MM.1S (cell line): ENCODE measurements around the gene KCNIP1.

Source experiments
- DNase-seq: peaks from one replicate; pipeline ENCODE4 v3.0.0-alpha.2; 2015
- H2AFZ ChIP-seq: fragments of 300-600 bp; sonication (generic); 2 replicates; pipeline ENCODE4 v1.6.0; 2016; ENCODE audit warnings: antibody characterized with exemption, low read length
- H3F3A ChIP-seq: fragments of 300-600 bp; sonication (generic); 2 replicates; pipeline ENCODE4 v1.6.1; 2016; ENCODE audit warnings: mild to moderate bottlenecking, antibody characterized with exemption, low read length, moderate library complexity, mixed read lengths; ENCODE audit not compliant: insufficient read depth
- H3K27ac ChIP-seq: fragments of 300-600 bp; sonication (generic); 2 replicates; pipeline ENCODE4 v1.5.1; 2016; ENCODE audit warnings: mild to moderate bottlenecking, low read length
- H3K27me3 ChIP-seq: fragments of 300-600 bp; sonication (generic); replicated peaks from 2 replicates; pipeline ENCODE4 v1.6.0; 2016; ENCODE audit warnings: low read length; ENCODE audit not compliant: insufficient read depth
- H3K36me3 ChIP-seq: fragments of 300-600 bp; sonication (generic); replicated peaks from 2 replicates; pipeline ENCODE4 v1.6.1; 2016; ENCODE audit warnings: mild to moderate bottlenecking, low read length, mixed read lengths; ENCODE audit not compliant: insufficient read depth
- H3K4me1 ChIP-seq: fragments of 300-600 bp; sonication (generic); 2 replicates; pipeline ENCODE4 v1.6.1; 2016; ENCODE audit warnings: low read length, mixed read lengths
- H3K4me2 ChIP-seq: fragments of 300-600 bp; sonication (generic); 2 replicates; pipeline ENCODE4 v1.6.0; 2016; ENCODE audit warnings: low read depth, low read length
- H3K4me3 ChIP-seq: fragments of 300-600 bp; sonication (generic); 2 replicates; pipeline ENCODE4 v1.5.1; 2016; ENCODE audit warnings: low read length, mixed read lengths
- H3K79me2 ChIP-seq: fragments of 300-600 bp; sonication (generic); 2 replicates; pipeline ENCODE4 v1.6.1; 2016; ENCODE audit warnings: mixed run types, low read length, mixed read lengths
- H3K9ac ChIP-seq: fragments of 300-600 bp; sonication (generic); 2 replicates; pipeline ENCODE4 v1.6.1; 2016; ENCODE audit warnings: low read length, mixed read lengths
- H3K9me2 ChIP-seq: fragments of 300-600 bp; sonication (generic); replicated peaks from 2 replicates; pipeline ENCODE4 v1.6.1; 2016; ENCODE audit warnings: mild to moderate bottlenecking, low read length, mixed read lengths; ENCODE audit not compliant: insufficient read depth
- H3K9me3 ChIP-seq: fragments of 300-600 bp; sonication (generic); replicated peaks from 2 replicates; pipeline ENCODE4 v1.6.1; 2016; ENCODE audit warnings: mild to moderate bottlenecking, low read length, mixed read lengths; ENCODE audit not compliant: insufficient read depth
- H4K20me1 ChIP-seq: fragments of 300-600 bp; sonication (generic); 2 replicates; pipeline ENCODE4 v1.6.1; 2016; ENCODE audit warnings: mild to moderate bottlenecking, low read length, moderate library complexity, mixed read lengths; ENCODE audit not compliant: insufficient read depth
- CTCF ChIP-seq: fragments of 300-600 bp; sonication (generic); IDR thresholded peaks from 2 replicates; pipeline ENCODE4 v1.5.1; 2016; ENCODE audit warnings: antibody characterized with exemption, low read length, mixed read lengths
- EZH2 ChIP-seq: fragments of 300-600 bp; sonication (generic); optimal IDR thresholded peaks from 2 replicates; pipeline ENCODE3; 2017; ENCODE audit warnings: low read depth, mild to moderate bottlenecking, antibody characterized with exemption, low read length, mixed read lengths
- EZH2phosphoT487 ChIP-seq: fragments of 300-600 bp; sonication (generic); IDR thresholded peaks from 2 replicates; pipeline ENCODE4 v1.6.1; 2018; ENCODE audit warnings: antibody characterized with exemption, low read length

The KCNIP1 gene

GRCh38 chr5:170606941-170607340, 103.1 kb downstream of the KCNIP1 start:
- no peaks in the 10 kb centered on the region for H3K36me3 ChIP-seq
- no peaks in the 10 kb centered on the region for H3K9me3 ChIP-seq
- no peak for TF ChIP-seq CTCF
- H2AFZ ChIP-seq: no peak overlapping the region
- no peak overlapping the region for H3K9ac ChIP-seq
- H3K27ac ChIP-seq: no peak overlapping the region
- no peaks in the 10 kb centered on the region for H4K20me1 ChIP-seq
- no peak overlapping the region for H3K4me3 ChIP-seq
- H3K4me1 ChIP-seq: no peaks in the 10 kb centered on the region
- H3K4me2 ChIP-seq: no peak overlapping the region
- no peak for DNase-seq
- H3K27me3 ChIP-seq: no peaks in the 10 kb centered on the region
- H3K79me2 ChIP-seq: no peaks in the 10 kb centered on the region
- no peaks in the 10 kb centered on the region for H3F3A ChIP-seq
- no peaks in the 10 kb centered on the region for H3K9me2 ChIP-seq

- H3K4me2 ChIP-seq: no peak overlapping the region
- H3K4me1 ChIP-seq: no peaks in the 10 kb centered on the region
- no peak overlapping the region for H2AFZ ChIP-seq
- no peaks in the 10 kb centered on the region for H3F3A ChIP-seq
- no peaks in the 10 kb centered on the region for H3K9me3 ChIP-seq
- H3K4me3 ChIP-seq: no peak overlapping the region
- no peak overlapping the region for H3K27ac ChIP-seq
- no peaks in the 10 kb centered on the region for H3K36me3 ChIP-seq
- H3K9me2 ChIP-seq: no peaks in the 10 kb centered on the region
- TF ChIP-seq EZH2phosphoT487: no peak
- H3K79me2 ChIP-seq: no peaks in the 10 kb centered on the region
- DNase-seq: no peak
- no peaks in the 10 kb centered on the region for H3K27me3 ChIP-seq
- H4K20me1 ChIP-seq: no peaks in the 10 kb centered on the region
- H3K9ac ChIP-seq: no peak overlapping the region
Observed at GRCh38 chr5:170611449-170612090, 107.8 kb downstream of the KCNIP1 start.

- Histone ChIP-seq H3K4me1 (no peaks in the 10 kb centered on the region), H2AFZ (no peak overlapping the region), H3K4me2 (no peak overlapping the region), H3K27ac (no peak overlapping the region), H3K9me3 (no peaks in the 10 kb centered on the region), H3K9me2 (no peaks in the 10 kb centered on the region), H3K79me2 (no peaks in the 10 kb centered on the region), H3K27me3 (no peaks in the 10 kb centered on the region), H3F3A (no peaks in the 10 kb centered on the region), H3K9ac (no peak overlapping the region), H3K4me3 (no peak overlapping the region), H4K20me1 (no peaks in the 10 kb centered on the region), H3K36me3 (no peaks in the 10 kb centered on the region)
- TF ChIP-seq CTCF: no peak
- TF ChIP-seq EZH2phosphoT487: no peak
- no peak for TF ChIP-seq EZH2
- no peak for DNase-seq
Observed at GRCh38 chr5:170612256-170612678, 108.4 kb downstream of the KCNIP1 start.

GRCh38 chr5:170614065-170614490, 110.3 kb downstream of the KCNIP1 start:
- no peak overlapping the region for H2AFZ ChIP-seq

More at GRCh38 chr5:170614065-170614490, 110.3 kb downstream of the KCNIP1 start:
- H3K79me2 ChIP-seq: no peaks in the 10 kb centered on the region
- TF ChIP-seq EZH2: no peak
- TF ChIP-seq EZH2phosphoT487: no peak
- no peak for TF ChIP-seq CTCF
- no peak overlapping the region for H3K4me2 ChIP-seq
- no peaks in the 10 kb centered on the region for H3K36me3 ChIP-seq
- H3K9me3 ChIP-seq: no peaks in the 10 kb centered on the region
- no peaks in the 10 kb centered on the region for H3K27me3 ChIP-seq
- H3K4me3 ChIP-seq: no peak overlapping the region
- no peak overlapping the region for H3K9ac ChIP-seq
- no peaks in the 10 kb centered on the region for H3K4me1 ChIP-seq
- H3K27ac ChIP-seq: no peak overlapping the region
- H3K9me2 ChIP-seq: no peaks in the 10 kb centered on the region
- H3F3A ChIP-seq: no peaks in the 10 kb centered on the region
- DNase-seq: no peak
- H4K20me1 ChIP-seq: no peaks in the 10 kb centered on the region
